ENCODE data around the gene PDZD2. TPM values are rescaled to one million over a fixed set of nuclear protein-coding genes. Genes with fewer than 3 reads are reported as not detected.
"Not testable (repeated sequence)": the region's sequence is repeated elsewhere in the genome, so short reads cannot be mapped to it uniquely, and the experiment has no call there.

PDZD2 gene
- total RNA-seq, 2 donors from 2014 or later, result 10.3 to 59.5 TPM

GRCh38 chr5:31769530-31769929 is 130.6 kb downstream of the PDZD2 start:
- Histone ChIP-seq H3K27ac (no peak overlapping the region), H3K4me1 (replicated peaks) (no peaks in the 10 kb centered on the region), H3K36me3 (no peaks in the 10 kb centered on the region), H3K4me3 (no peak overlapping the region), H3K27me3 (replicated peaks; ENCODE audit: insufficient read depth) (no peaks in the 10 kb centered on the region), H3K9me3 (no peaks in the 10 kb centered on the region)
- intact Hi-C loops (cut with DNase I), result no loop called here
- 72% methylated on average over 3 of the region's 3 CpGs for WGBS
- TF ChIP-seq, protein P1, sequence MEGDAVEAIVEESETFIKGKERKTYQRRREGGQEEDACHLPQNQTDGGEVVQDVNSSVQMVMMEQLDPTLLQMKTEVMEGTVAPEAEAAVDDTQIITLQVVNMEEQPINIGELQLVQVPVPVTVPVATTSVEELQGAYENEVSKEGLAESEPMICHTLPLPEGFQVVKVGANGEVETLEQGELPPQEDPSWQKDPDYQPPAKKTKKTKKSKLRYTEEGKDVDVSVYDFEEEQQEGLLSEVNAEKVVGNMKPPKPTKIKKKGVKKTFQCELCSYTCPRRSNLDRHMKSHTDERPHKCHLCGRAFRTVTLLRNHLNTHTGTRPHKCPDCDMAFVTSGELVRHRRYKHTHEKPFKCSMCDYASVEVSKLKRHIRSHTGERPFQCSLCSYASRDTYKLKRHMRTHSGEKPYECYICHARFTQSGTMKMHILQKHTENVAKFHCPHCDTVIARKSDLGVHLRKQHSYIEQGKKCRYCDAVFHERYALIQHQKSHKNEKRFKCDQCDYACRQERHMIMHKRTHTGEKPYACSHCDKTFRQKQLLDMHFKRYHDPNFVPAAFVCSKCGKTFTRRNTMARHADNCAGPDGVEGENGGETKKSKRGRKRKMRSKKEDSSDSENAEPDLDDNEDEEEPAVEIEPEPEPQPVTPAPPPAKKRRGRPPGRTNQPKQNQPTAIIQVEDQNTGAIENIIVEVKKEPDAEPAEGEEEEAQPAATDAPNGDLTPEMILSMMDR (IDR thresholded peaks at IDR 0.05), result no peak
- no peak for TF ChIP-seq POLR2A (IDR thresholded peaks at IDR 0.05)
- TF ChIP-seq POLR2AphosphoS5 (IDR thresholded peaks at IDR 0.05), result no peak
- no peak for DNase-seq (ENCODE audit: low spot score)

GRCh38 chr5:31770132-31770720 is 131.3 kb downstream of the PDZD2 start:
- no peak for DNase-seq (ENCODE audit: low spot score)
- Histone ChIP-seq H3K27ac (no peak overlapping the region), H3K4me1 (replicated peaks) (no peaks in the 10 kb centered on the region), H3K4me3 (no peak overlapping the region), H3K9me3 (no peaks in the 10 kb centered on the region), H3K36me3 (no peaks in the 10 kb centered on the region), H3K27me3 (replicated peaks; ENCODE audit: insufficient read depth) (no peaks in the 10 kb centered on the region)
- 78% methylated on average over 7 of the region's 7 CpGs for WGBS
- TF ChIP-seq, protein P1 (IDR thresholded peaks at IDR 0.05), result no peak
- TF ChIP-seq POLR2A (IDR thresholded peaks at IDR 0.05), result no peak
- TF ChIP-seq POLR2AphosphoS5 (IDR thresholded peaks at IDR 0.05), result no peak
- intact Hi-C loops (cut with DNase I), result no loop called here

GRCh38 chr5:31770998-31771397 is 132.1 kb downstream of the PDZD2 start:
- intact Hi-C loops (cut with DNase I), result no loop called here
- H3K4me1 ChIP-seq (replicated peaks), result no peaks in the 10 kb centered on the region
- no peaks in the 10 kb centered on the region for H3K27me3 ChIP-seq (replicated peaks; ENCODE audit: insufficient read depth)
- DNase-seq (ENCODE audit: low spot score), result no peak
- no peaks in the 10 kb centered on the region for H3K9me3 ChIP-seq
- no peaks in the 10 kb centered on the region for H3K36me3 ChIP-seq
- TF ChIP-seq POLR2A (IDR thresholded peaks at IDR 0.05) (no peak), POLR2AphosphoS5 (IDR thresholded peaks at IDR 0.05) (no peak)
- TF ChIP-seq, protein P1 (IDR thresholded peaks at IDR 0.05), result no peak
- H3K27ac ChIP-seq, result no peak overlapping the region
- no peak overlapping the region for H3K4me3 ChIP-seq
- 91% methylated on average over 1 of the region's 1 CpG for WGBS

DNA sequence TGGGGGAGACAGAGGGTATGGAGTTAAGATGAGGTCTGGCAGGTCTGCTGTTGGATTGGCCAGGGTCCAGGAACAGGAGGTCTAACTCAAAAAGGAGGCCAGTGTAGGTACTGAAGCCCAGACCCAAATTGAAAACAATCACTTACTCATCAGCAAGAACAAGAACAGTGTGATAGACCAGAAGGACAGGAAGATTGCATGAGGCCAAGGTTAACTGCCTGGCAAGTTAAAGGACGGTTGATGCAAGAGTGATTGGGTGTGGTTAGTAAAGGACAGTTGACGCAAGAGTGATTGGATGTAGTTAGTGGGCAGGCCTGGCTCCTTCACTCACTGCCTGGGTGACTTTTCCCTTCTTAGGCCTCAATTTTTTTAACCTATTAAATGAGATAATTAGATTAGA is 132.6 kb downstream of the PDZD2 start:
- intact Hi-C loops (cut with DNase I), result no loop called here
- WGBS, result 92% methylated on average over 2 of the region's 2 CpGs

DNA sequence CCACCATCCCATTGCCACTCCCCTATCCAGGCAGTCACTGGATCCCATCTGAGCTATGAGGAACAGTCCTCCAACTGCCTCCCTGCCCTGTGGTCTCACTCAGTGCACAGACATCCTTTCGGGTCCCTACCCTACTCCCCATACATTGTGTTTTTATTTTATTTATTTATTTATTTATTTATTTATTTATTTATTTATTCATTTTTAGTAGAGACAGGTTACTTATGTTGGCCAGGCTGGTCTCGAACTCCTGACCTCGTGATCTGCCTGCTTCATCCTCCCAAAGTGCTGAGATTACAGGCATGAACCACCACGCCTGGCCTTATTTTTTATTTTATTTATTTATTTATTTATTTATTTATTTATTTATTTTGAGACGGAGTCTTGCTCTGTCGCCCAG is 137.4 kb downstream of the PDZD2 start:
- 97% methylated on average over 6 of the region's 6 CpGs for WGBS
- intact Hi-C loops (cut with DNase I), result not testable (repeated sequence)

More for the DNA sequence above, 132.6 kb downstream of the PDZD2 start:
- H3K27me3 ChIP-seq (replicated peaks; ENCODE audit: insufficient read depth), result no peaks in the 10 kb centered on the region
- no peak overlapping the region for H3K4me3 ChIP-seq
- no peak overlapping the region for H3K27ac ChIP-seq
- DNase-seq (ENCODE audit: low spot score), result no peak
- no peaks in the 10 kb centered on the region for H3K4me1 ChIP-seq (replicated peaks)
- TF ChIP-seq POLR2A (IDR thresholded peaks at IDR 0.05) (no peak), POLR2AphosphoS5 (IDR thresholded peaks at IDR 0.05) (no peak)
- TF ChIP-seq, protein P1 (IDR thresholded peaks at IDR 0.05), result no peak
- no peaks in the 10 kb centered on the region for H3K36me3 ChIP-seq
- H3K9me3 ChIP-seq, result no peaks in the 10 kb centered on the region

More for the DNA sequence above, 137.4 kb downstream of the PDZD2 start:
- H3K4me1 ChIP-seq (replicated peaks); H3K4me3 ChIP-seq; H3K9me3 ChIP-seq; H3K27me3 ChIP-seq (replicated peaks; ENCODE audit: insufficient read depth); H3K36me3 ChIP-seq; H3K27ac ChIP-seq; DNase-seq (ENCODE audit: low spot score): not testable (repeated sequence)

Measured in prostate gland (tissue), 2 donors.